Measurements from ENCODE around the gene HSPA9. TPM values are rescaled to one million over a fixed set of nuclear protein-coding genes. Genes with fewer than 3 reads are reported as not detected.

Gene HSPA9
- total and polyA plus RNA-seq, 2 of the 8 experiments (the other 6 are each of a cell fraction or from before 2014, with no cell fraction given) = 191 to 395 TPM

DNA sequence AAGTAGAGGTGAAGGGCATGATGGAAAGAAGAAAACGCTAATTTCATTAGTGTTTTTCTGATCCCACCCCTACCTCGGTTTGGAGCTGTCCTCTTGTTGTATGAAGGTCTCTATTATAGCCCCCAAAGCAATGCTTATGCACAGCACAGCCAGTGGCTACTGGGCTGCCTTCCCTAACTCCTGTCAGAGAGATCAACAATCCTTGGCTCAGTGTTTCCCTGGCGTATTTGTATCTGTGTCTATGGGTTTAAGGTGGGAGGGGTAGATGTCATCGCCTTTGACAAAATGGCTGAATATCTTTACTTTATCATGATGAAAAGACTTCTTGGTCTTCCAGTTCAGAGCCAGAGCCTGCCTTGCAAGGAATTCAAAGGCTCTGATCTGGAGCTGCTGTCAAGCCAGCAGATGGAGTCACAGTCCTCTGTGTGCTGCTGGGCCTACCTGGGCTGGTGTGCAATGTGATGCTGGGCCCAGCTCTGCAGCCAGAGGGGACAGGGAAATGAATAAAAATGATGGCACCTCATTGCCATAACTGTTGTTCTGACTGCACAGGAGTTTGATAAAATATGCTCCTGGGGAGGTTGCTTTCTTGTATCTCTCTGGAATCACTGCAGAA, 20.1 kb upstream of the HSPA9 start:
- Histone ChIP-seq H4K5ac (ENCODE audit: insufficient read length, low read depth, low read length) (no peak overlapping the region), H2BK20ac (ENCODE audit: low read length) (no peak overlapping the region), H3K56ac (replicated peaks; ENCODE audit: insufficient read length, low read depth, low read length) (no peak overlapping the region), H3K9ac (replicated peaks in 1 of 4; ENCODE audit: extremely low read depth in 1 of 4, low read depth in 3 of 4, low read length in 3 of 4) (no peak overlapping the region), H3K23ac (ENCODE audit: insufficient read length) (no peak overlapping the region), H2BK12ac (ENCODE audit: low read depth, low read length) (no peak overlapping the region), H3K9me3 (ENCODE audit: insufficient read depth in 2 of 2, low read depth in 1 of 2, low read length in 1 of 2) (no peaks in the 10 kb centered on the region), H2BK5ac (ENCODE audit: low read depth, low read length) (no peak overlapping the region), H2AK5ac (ENCODE audit: low read depth, low read length) (no peak overlapping the region), H3K79me1 (ENCODE audit: low read depth, low read length) (no peaks in the 10 kb centered on the region), H3K4me3 (ENCODE audit: extremely low read depth in 1 of 4, insufficient read depth in 2 of 4, low read depth in 3 of 4, low read length in 4 of 4) (no peak overlapping the region), H3K23me2 (ENCODE audit: low read depth, low read length) (no peaks in the 10 kb centered on the region), H4K8ac (ENCODE audit: extremely low read depth, insufficient read depth, low read length) (no peak overlapping the region), H3K4ac (replicated peaks; ENCODE audit: insufficient read length, low read depth, low read length) (no peak overlapping the region), H3K18ac (ENCODE audit: extremely low read depth, low read length) (no peak overlapping the region), H3K27ac (ENCODE audit: low read depth, low read length) (no peak overlapping the region), H3K14ac (ENCODE audit: insufficient read length) (no peak overlapping the region), H4K20me1 (replicated peaks in 1 of 2; ENCODE audit: control insufficient read depth in 1 of 2, insufficient read depth in 2 of 2, low read length in 2 of 2) (no peaks in the 10 kb centered on the region), H2BK120ac (replicated peaks; ENCODE audit: low read depth, low read length) (no peak overlapping the region), H3K36me3 (ENCODE audit: control insufficient read depth in 2 of 4, insufficient read depth in 4 of 4, low read length in 3 of 4) (no peaks in the 10 kb centered on the region), H2AFZ (ENCODE audit: low read length) (no peak overlapping the region), H3K79me2 (ENCODE audit: control insufficient read depth in 1 of 2, insufficient read depth in 2 of 2, low read length in 2 of 2) (no peaks in the 10 kb centered on the region), H2BK15ac (ENCODE audit: low read length) (no peak overlapping the region), H3K4me2 (ENCODE audit: insufficient read depth in 1 of 2, low read depth in 2 of 2, low read length in 2 of 2) (no peak overlapping the region), H4K91ac (replicated peaks; ENCODE audit: insufficient read length, low read length) (no peak overlapping the region), H3K27me3 (replicated peaks in 1 of 4; ENCODE audit: control insufficient read depth in 3 of 4, extremely low read depth in 1 of 4, insufficient read depth in 3 of 4, low read length in 3 of 4) (no peaks in the 10 kb centered on the region), H3K4me1 (replicated peaks in 1 of 4; ENCODE audit: control insufficient read depth in 3 of 4, insufficient read depth in 4 of 4, low read length in 3 of 4) (no peaks in the 10 kb centered on the region)
- POLR2A ChIA-PET (ENCODE audit: partially characterized antibody) = interaction anchor here (0.6 to 2.0 kb wide), 3 partner anchors 18 to 546 kb away, joined by 3 to 8 read pairs (median 3); partner anchors contain the start of gene HSPA9
- WGBS, 2 experiments (ENCODE audit: extremely low coverage in 1 of 2, insufficient coverage in 1 of 2, insufficient read length in 1 of 2, insufficient replicate concordance in 2 of 2, low coverage in 1 of 2, low lambda C conversion rate in 2 of 2, missing lambda C conversion rate in 1 of 2) = 71% methylated on average over 4 of the region's 4 CpGs; no CpG with 5 or more reads in 1 of the 2 experiments
- TF ChIP-seq TAF1 (IDR thresholded peaks at IDR 0.05; ENCODE audit: low read depth, low read length) = no peak
- no peak for TF ChIP-seq JUN (IDR thresholded peaks at IDR 0.05; ENCODE audit: low read depth, low read length)
- no peak for TF ChIP-seq CBX5 (IDR thresholded peaks at IDR 0.05; ENCODE audit: low read depth, low read length)
- TF ChIP-seq, protein P1, sequence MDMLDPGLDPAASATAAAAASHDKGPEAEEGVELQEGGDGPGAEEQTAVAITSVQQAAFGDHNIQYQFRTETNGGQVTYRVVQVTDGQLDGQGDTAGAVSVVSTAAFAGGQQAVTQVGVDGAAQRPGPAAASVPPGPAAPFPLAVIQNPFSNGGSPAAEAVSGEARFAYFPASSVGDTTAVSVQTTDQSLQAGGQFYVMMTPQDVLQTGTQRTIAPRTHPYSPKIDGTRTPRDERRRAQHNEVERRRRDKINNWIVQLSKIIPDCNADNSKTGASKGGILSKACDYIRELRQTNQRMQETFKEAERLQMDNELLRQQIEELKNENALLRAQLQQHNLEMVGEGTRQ (IDR thresholded peaks at IDR 0.05; ENCODE audit: low read length) = no peak
- TF ChIP-seq RAD21 (IDR thresholded peaks at IDR 0.05 in 1 of 2, conservative IDR thresholded peaks at IDR 0.05 in 1 of 2; ENCODE audit: low read depth in 2 of 2, low read length in 2 of 2) = peak; percentile 51 to 68
- TF ChIP-seq, protein P2, sequence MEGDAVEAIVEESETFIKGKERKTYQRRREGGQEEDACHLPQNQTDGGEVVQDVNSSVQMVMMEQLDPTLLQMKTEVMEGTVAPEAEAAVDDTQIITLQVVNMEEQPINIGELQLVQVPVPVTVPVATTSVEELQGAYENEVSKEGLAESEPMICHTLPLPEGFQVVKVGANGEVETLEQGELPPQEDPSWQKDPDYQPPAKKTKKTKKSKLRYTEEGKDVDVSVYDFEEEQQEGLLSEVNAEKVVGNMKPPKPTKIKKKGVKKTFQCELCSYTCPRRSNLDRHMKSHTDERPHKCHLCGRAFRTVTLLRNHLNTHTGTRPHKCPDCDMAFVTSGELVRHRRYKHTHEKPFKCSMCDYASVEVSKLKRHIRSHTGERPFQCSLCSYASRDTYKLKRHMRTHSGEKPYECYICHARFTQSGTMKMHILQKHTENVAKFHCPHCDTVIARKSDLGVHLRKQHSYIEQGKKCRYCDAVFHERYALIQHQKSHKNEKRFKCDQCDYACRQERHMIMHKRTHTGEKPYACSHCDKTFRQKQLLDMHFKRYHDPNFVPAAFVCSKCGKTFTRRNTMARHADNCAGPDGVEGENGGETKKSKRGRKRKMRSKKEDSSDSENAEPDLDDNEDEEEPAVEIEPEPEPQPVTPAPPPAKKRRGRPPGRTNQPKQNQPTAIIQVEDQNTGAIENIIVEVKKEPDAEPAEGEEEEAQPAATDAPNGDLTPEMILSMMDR (IDR thresholded peaks at IDR 0.05; ENCODE audit: control extremely low read depth in 1 of 3, insufficient read depth in 1 of 3, low read depth in 1 of 3, low read length in 3 of 3) = peak; percentile 24 to 40 (median 35); a peak in 3 of 4 replicates
- no peak for TF ChIP-seq ASH2L (IDR thresholded peaks at IDR 0.05; ENCODE audit: low read length)
- no peak for TF ChIP-seq SRF (IDR thresholded peaks at IDR 0.05; ENCODE audit: low read depth, low read length)
- TF ChIP-seq PHF8 (conservative IDR thresholded peaks at IDR 0.05; ENCODE audit: low read depth, low read length) = no peak
- FAIRE-seq (no peak), DNase-seq (ENCODE audit: low read depth in 1 of 2, low spot score in 2 of 2) (no peak)
- CTCF ChIA-PET (ENCODE audit: partially characterized antibody) = interaction anchor here (0.5 to 5.6 kb wide), 25 partner anchors 10 to 1104 kb away, joined by 3 to 60 read pairs (median 4); partner anchors contain the start of gene HSPA9
